Tibial nerve (tissue), 4 donors: ENCODE results near the gene DNTT.

Experiments used
- CTCF ChIP-seq, 5 experiments: fragments of 200-600 bp in 3 of 5; fragments of 450-650 bp in 2 of 5; sonication (generic) in 3 of 5; IDR thresholded peaks; one replicate each; pipeline ENCODE4 v1.5.1; 2016 to 2019; ENCODE audit warnings: antibody characterized with exemption in 5 of 5, mild to moderate bottlenecking in 3 of 5, moderate library complexity in 2 of 5
- EP300 ChIP-seq, 2 donors: sonication (generic); formaldehyde crosslinking; IDR thresholded peaks; one replicate each; pipeline ENCODE4 v1.6.1; 2017; ENCODE audit warnings: antibody characterized with exemption in 2 of 2, mild to moderate bottlenecking in 1 of 2
- POLR2A ChIP-seq, 2 donors: fragments of 450-650 bp; IDR thresholded peaks; one replicate each; pipeline ENCODE4 v1.6.1; 2017; ENCODE audit warnings: antibody characterized with exemption in 2 of 2, mild to moderate bottlenecking in 2 of 2, moderate library complexity in 2 of 2

GRCh38 chr10:96378741-96379140, 74.5 kb downstream of the DNTT start:
- TF ChIP-seq CTCF (IDR thresholded peaks at IDR 0.05), result no peak
- TF ChIP-seq POLR2A (IDR thresholded peaks at IDR 0.05), result no peak
- TF ChIP-seq EP300 (IDR thresholded peaks at IDR 0.05), result no peak
